ENCODE data around the gene MAGI1.
"Not testable (repeated sequence)": the region's sequence is repeated elsewhere in the genome, so short reads cannot be mapped to it uniquely, and the experiment has no call there.

Gene MAGI1

GRCh38 chr3:65550137-65550536 is 488.6 kb downstream of the MAGI1 start:
- DNase-seq: no peak

- DNase-seq: no peak
Observed at GRCh38 chr3:65549626-65549959, 489.1 kb downstream of the MAGI1 start.

- no peak for DNase-seq
Observed at GRCh38 chr3:65548848-65549625, 489.7 kb downstream of the MAGI1 start.

GRCh38 chr3:65545429-65545828 is 493.3 kb downstream of the MAGI1 start:
- DNase-seq: no peak

GRCh38 chr3:65543391-65543790 is 495.3 kb downstream of the MAGI1 start:
- DNase-seq: not testable (repeated sequence)

- DNase-seq: no peak
Observed at GRCh38 chr3:65540666-65541065, 498.1 kb downstream of the MAGI1 start.

GRCh38 chr3:65539616-65540015 is 499.1 kb downstream of the MAGI1 start:
- no peak for DNase-seq

- DNase-seq: no peak
Observed at GRCh38 chr3:65538101-65538500, 500.6 kb downstream of the MAGI1 start.

GRCh38 chr3:65537109-65537508 is 501.6 kb downstream of the MAGI1 start:
- no peak for DNase-seq

GRCh38 chr3:65535260-65535659 is 503.5 kb downstream of the MAGI1 start:
- peak in 1 of 2 experiments; percentile 2 for DNase-seq

- no peak for DNase-seq
Observed at GRCh38 chr3:65534805-65535204, 503.9 kb downstream of the MAGI1 start.

GRCh38 chr3:65532749-65533148 is 506.0 kb downstream of the MAGI1 start:
- DNase-seq: no peak

- DNase-seq: no peak
Observed at GRCh38 chr3:65532215-65532614, 506.5 kb downstream of the MAGI1 start.

- no peak for DNase-seq
Observed at GRCh38 chr3:65531499-65531898, 507.2 kb downstream of the MAGI1 start.

- no peak for DNase-seq
Observed at GRCh38 chr3:65526656-65527055, 512.1 kb downstream of the MAGI1 start.

GRCh38 chr3:65524584-65524983 is 514.1 kb downstream of the MAGI1 start:
- DNase-seq: no peak

- no peak for DNase-seq
Observed at GRCh38 chr3:65523878-65524277, 514.8 kb downstream of the MAGI1 start.

GRCh38 chr3:65521032-65521431 is 517.7 kb downstream of the MAGI1 start:
- DNase-seq: no peak

GRCh38 chr3:65516998-65517397 is 521.7 kb downstream of the MAGI1 start:
- no peak for DNase-seq

- DNase-seq: not testable (repeated sequence)
Observed at GRCh38 chr3:65514317-65514716, 524.4 kb downstream of the MAGI1 start.

GRCh38 chr3:65509423-65509794 is 529.3 kb downstream of the MAGI1 start:
- not testable (repeated sequence) for DNase-seq

GRCh38 chr3:65508750-65509422 is 529.8 kb downstream of the MAGI1 start:
- no peak for DNase-seq

GRCh38 chr3:65507437-65507836 is 531.3 kb downstream of the MAGI1 start:
- DNase-seq: no peak

- no peak for DNase-seq
Observed at GRCh38 chr3:65503776-65504175, 534.9 kb downstream of the MAGI1 start.

- no peak for DNase-seq
Observed at GRCh38 chr3:65502526-65502925, 536.2 kb downstream of the MAGI1 start.

Measured in Kasumi-1 (cell line).